Neural cell (in vitro differentiated cells): Measurements from ENCODE around the gene DMXL2. TPM values are rescaled to one million over a fixed set of nuclear protein-coding genes. Genes with fewer than 3 reads are reported as not detected.

ENCODE experiments used
- H2AFZ ChIP-seq: fragments of 200-600, 300-800 bp; sonication (generic), shearing (Covaris generic); 2 replicates; pipeline ENCODE4 v1.6.0; 2014; ENCODE audit warnings: low read depth, mild to moderate bottlenecking, antibody characterized with exemption, low read length, moderate library complexity
- H3F3A ChIP-seq: fragments of 200-600 bp; shearing (Covaris generic); 2 replicates; pipeline ENCODE4 v1.6.1; 2016; ENCODE audit warnings: mild to moderate bottlenecking, moderate library complexity, mixed read lengths, antibody characterized with exemption, low read length; ENCODE audit not compliant: insufficient read depth, poor library complexity, severe bottlenecking
- H3K27ac ChIP-seq: fragments of 200-600, 300-800 bp; sonication (generic), shearing (Covaris generic); 2 replicates; pipeline ENCODE4 v1.5.1; 2014; ENCODE audit warnings: mild to moderate bottlenecking, low read length, moderate library complexity
- H3K27me3 ChIP-seq: fragments of 300-800, 200-600 bp; sonication (generic), shearing (Covaris generic); 2 replicates; pipeline ENCODE4 v1.6.0; 2014; ENCODE audit warnings: mild to moderate bottlenecking, low read depth, low read length, moderate library complexity; ENCODE audit not compliant: insufficient read depth
- H3K36me3 ChIP-seq: fragments of 300-800, 200-600 bp; sonication (generic), shearing (Covaris generic); 2 replicates; pipeline ENCODE4 v1.5.1; 2014; ENCODE audit warnings: mild to moderate bottlenecking, antibody characterized with exemption, low read length, moderate library complexity; ENCODE audit not compliant: insufficient read depth
- H3K4me2 ChIP-seq: fragments of 300-800, 200-600 bp; sonication (generic), shearing (Covaris generic); 2 replicates; pipeline ENCODE4 v1.6.0; 2014; ENCODE audit warnings: mild to moderate bottlenecking, low read length
- H3K4me3 ChIP-seq: fragments of 300-800, 200-600 bp; sonication (generic), shearing (Covaris generic); 2 replicates; pipeline ENCODE4 v1.5.1; 2014; ENCODE audit warnings: mild to moderate bottlenecking, low read length, moderate library complexity
- H3K79me2 ChIP-seq: fragments of 200-600 bp; shearing (Covaris generic); replicated peaks from 2 replicates; pipeline ENCODE4 v1.6.0; 2014; ENCODE audit warnings: mild to moderate bottlenecking, low read length, moderate library complexity; ENCODE audit not compliant: insufficient read depth
- H3K9ac ChIP-seq: fragments of 300-800, 200-600 bp; sonication (generic), shearing (Covaris generic); 2 replicates; pipeline ENCODE4 v1.6.1; 2016; ENCODE audit warnings: mild to moderate bottlenecking, low read length, mixed read lengths
- H3K9me2 ChIP-seq: fragments of 200-600 bp; shearing (Covaris generic); 2 replicates; pipeline ENCODE4 v1.6.1; 2016; ENCODE audit warnings: mild to moderate bottlenecking, low read length, mixed read lengths; ENCODE audit not compliant: insufficient read depth
- H3K9me3 ChIP-seq: fragments of 200-600, 300-800 bp; sonication (generic), shearing (Covaris generic); 2 replicates; pipeline ENCODE4 v1.6.1; 2016; ENCODE audit warnings: mild to moderate bottlenecking, mixed run types, low read length, moderate library complexity, mixed read lengths
- H4K20me1 ChIP-seq: fragments of 200-600 bp; shearing (Covaris generic); 2 replicates; pipeline ENCODE4 v1.6.1; 2016; ENCODE audit warnings: mild to moderate bottlenecking, mixed run types; ENCODE audit not compliant: insufficient read depth
- EP300 ChIP-seq: fragments of 450-650 bp; conservative IDR thresholded peaks from 2 replicates; pipeline ENCODE4 v1.6.1; 2014; ENCODE audit warnings: antibody characterized with exemption, mild to moderate bottlenecking, moderate library complexity; ENCODE audit not compliant: poor library complexity, severe bottlenecking
- EZH2 ChIP-seq: fragments of 200-600, 300-800 bp; shearing (Covaris generic), sonication (generic); IDR thresholded peaks from 2 replicates; pipeline ENCODE4 v1.6.1; 2014; ENCODE audit warnings: antibody characterized with exemption, low read length, borderline replicate concordance, mild to moderate bottlenecking; ENCODE audit not compliant: insufficient read depth, poor library complexity, severe bottlenecking
- MXI1 ChIP-seq: fragments of 450-650 bp; conservative IDR thresholded peaks from 2 replicates; pipeline ENCODE4 v1.6.1; 2014; ENCODE audit warnings: antibody characterized with exemption, mild to moderate bottlenecking; ENCODE audit not compliant: poor library complexity, severe bottlenecking
- POLR2AphosphoS5 ChIP-seq: IDR thresholded peaks from 2 replicates; pipeline ENCODE4 v1.6.1; 2012
- RAD21 ChIP-seq: fragments of 450-650 bp; conservative IDR thresholded peaks from 2 replicates; pipeline ENCODE4 v1.6.1; 2014; ENCODE audit warnings: antibody characterized with exemption, mild to moderate bottlenecking, moderate library complexity
- SMC3 ChIP-seq: fragments of 450-650 bp; conservative IDR thresholded peaks from 2 replicates; pipeline ENCODE4 v1.6.1; 2014; ENCODE audit warnings: antibody characterized with exemption, mild to moderate bottlenecking, moderate library complexity; ENCODE audit not compliant: poor library complexity
- TAF1 ChIP-seq: IDR thresholded peaks from 2 replicates; pipeline ENCODE4 v1.6.1; 2012; ENCODE audit warnings: low read depth
- polyA plus RNA-seq: library from polyadenylated mRNA; depleted of rRNA; stranded (reverse); fragments of >200 nt; gene quantifications from 2 replicates; pipeline ENCODE4 v1.2.3, GENCODE V29; 2014
- TF ChIP-seq, protein P1 (sequence below): fragments of 450-650 bp; IDR thresholded peaks from 2 replicates; pipeline ENCODE4 v1.5.1; 2014; ENCODE audit warnings: antibody characterized with exemption, mild to moderate bottlenecking, moderate library complexity; ENCODE audit not compliant: poor library complexity, severe bottlenecking
- TF ChIP-seq, protein P2 (sequence below): IDR thresholded peaks from 2 replicates; pipeline ENCODE4 v1.6.1; 2012; ENCODE audit warnings: borderline replicate concordance

DMXL2 gene
- polyA plus RNA-seq, 1 donor from 2014 or later = 176 TPM

DNA sequence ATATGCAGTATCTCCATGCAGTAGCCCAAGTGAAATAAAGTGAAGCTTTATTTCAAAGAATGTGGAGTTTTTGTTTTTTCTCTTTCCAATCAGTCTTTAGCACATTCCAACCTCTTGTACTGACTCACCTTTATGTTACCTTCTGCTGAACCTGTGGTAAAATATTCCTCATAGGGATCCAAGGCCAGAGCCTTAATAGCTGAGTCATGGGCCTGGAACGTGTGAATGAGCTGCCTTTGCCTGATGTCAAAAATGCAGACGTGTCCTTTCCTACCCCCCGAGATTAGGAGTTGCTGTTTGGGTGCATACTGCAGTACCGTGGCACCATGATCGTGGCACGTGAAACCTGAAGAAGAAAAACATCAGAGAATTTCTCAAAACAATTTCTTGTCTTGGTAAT, 172.6 kb downstream of the DMXL2 start:
- Histone ChIP-seq H3K36me3 (peaks cover 13% of the 10 kb centered on the region), H3K4me2 (no peak overlapping the region), H2AFZ (no peak overlapping the region), H3K27ac (no peak overlapping the region), H3K79me2 (no peaks in the 10 kb centered on the region), H3F3A (no peaks in the 10 kb centered on the region), H3K9me2 (no peaks in the 10 kb centered on the region), H3K4me3 (no peak overlapping the region), H3K9ac (no peak overlapping the region), H3K27me3 (no peaks in the 10 kb centered on the region), H4K20me1 (no peaks in the 10 kb centered on the region), H3K9me3 (no peaks in the 10 kb centered on the region)
- TF ChIP-seq, protein P1, sequence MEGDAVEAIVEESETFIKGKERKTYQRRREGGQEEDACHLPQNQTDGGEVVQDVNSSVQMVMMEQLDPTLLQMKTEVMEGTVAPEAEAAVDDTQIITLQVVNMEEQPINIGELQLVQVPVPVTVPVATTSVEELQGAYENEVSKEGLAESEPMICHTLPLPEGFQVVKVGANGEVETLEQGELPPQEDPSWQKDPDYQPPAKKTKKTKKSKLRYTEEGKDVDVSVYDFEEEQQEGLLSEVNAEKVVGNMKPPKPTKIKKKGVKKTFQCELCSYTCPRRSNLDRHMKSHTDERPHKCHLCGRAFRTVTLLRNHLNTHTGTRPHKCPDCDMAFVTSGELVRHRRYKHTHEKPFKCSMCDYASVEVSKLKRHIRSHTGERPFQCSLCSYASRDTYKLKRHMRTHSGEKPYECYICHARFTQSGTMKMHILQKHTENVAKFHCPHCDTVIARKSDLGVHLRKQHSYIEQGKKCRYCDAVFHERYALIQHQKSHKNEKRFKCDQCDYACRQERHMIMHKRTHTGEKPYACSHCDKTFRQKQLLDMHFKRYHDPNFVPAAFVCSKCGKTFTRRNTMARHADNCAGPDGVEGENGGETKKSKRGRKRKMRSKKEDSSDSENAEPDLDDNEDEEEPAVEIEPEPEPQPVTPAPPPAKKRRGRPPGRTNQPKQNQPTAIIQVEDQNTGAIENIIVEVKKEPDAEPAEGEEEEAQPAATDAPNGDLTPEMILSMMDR = no peak
- TF ChIP-seq TAF1 (no peak), SMC3 (no peak), RAD21 (no peak), MXI1 (no peak), EP300 (no peak)
- TF ChIP-seq, protein P2, sequence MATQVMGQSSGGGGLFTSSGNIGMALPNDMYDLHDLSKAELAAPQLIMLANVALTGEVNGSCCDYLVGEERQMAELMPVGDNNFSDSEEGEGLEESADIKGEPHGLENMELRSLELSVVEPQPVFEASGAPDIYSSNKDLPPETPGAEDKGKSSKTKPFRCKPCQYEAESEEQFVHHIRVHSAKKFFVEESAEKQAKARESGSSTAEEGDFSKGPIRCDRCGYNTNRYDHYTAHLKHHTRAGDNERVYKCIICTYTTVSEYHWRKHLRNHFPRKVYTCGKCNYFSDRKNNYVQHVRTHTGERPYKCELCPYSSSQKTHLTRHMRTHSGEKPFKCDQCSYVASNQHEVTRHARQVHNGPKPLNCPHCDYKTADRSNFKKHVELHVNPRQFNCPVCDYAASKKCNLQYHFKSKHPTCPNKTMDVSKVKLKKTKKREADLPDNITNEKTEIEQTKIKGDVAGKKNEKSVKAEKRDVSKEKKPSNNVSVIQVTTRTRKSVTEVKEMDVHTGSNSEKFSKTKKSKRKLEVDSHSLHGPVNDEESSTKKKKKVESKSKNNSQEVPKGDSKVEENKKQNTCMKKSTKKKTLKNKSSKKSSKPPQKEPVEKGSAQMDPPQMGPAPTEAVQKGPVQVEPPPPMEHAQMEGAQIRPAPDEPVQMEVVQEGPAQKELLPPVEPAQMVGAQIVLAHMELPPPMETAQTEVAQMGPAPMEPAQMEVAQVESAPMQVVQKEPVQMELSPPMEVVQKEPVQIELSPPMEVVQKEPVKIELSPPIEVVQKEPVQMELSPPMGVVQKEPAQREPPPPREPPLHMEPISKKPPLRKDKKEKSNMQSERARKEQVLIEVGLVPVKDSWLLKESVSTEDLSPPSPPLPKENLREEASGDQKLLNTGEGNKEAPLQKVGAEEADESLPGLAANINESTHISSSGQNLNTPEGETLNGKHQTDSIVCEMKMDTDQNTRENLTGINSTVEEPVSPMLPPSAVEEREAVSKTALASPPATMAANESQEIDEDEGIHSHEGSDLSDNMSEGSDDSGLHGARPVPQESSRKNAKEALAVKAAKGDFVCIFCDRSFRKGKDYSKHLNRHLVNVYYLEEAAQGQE = no peak

DNA sequence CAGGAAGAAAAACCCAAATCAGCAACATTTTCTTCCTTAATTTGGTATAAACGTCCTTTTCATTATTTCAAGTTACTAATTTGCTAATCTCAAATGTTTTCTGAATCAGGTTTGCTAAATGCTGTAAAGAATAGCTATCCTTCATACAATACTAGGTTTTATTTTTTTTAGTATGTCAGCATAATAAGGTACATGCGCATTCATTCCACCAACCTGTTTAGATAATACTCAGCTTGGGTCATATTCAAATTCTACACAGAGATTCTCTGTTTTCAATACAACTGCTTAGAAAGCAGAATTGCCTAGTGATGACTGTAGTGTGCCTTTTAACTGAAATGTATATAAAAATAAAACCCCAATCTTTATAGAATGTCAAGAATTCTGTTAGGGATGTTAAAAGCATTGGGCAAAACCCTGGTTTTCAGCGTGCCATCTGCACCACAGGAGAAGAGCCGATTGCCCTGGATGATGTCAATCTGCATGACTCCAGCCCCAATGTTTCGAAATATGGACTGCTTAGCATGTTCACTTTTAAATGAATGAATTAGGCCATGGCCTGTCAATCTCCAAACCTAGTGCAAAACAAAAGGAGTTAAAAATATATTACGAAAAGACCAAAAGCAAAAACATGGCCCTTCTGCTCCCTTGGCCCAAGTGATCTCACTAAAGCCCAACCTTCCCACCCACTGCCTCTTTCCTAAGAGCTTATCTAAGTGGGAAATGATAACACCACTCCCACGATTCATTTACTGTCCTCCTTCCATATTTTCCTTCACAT, 173.8 kb downstream of the DMXL2 start:
- no peaks in the 10 kb centered on the region for H3K9me3 ChIP-seq
- H3K79me2 ChIP-seq = no peaks in the 10 kb centered on the region
- no peak overlapping the region for H3K4me3 ChIP-seq
- no peaks in the 10 kb centered on the region for H3K9me2 ChIP-seq
- TF ChIP-seq MXI1 (no peak), POLR2AphosphoS5 (no peak), EZH2 (no peak), RAD21 (no peak)
- TF ChIP-seq, protein P2 = no peak
- H4K20me1 ChIP-seq = no peaks in the 10 kb centered on the region
- H3K4me2 ChIP-seq = no peak overlapping the region
- H3F3A ChIP-seq = no peaks in the 10 kb centered on the region
- H3K27me3 ChIP-seq = no peaks in the 10 kb centered on the region
- H3K9ac ChIP-seq = no peak overlapping the region
- no peak overlapping the region for H3K27ac ChIP-seq
- H2AFZ ChIP-seq = no peak overlapping the region
- H3K36me3 ChIP-seq = peaks cover 13% of the 10 kb centered on the region
